GM10847 (cell line): ENCODE results near the gene PRR36.

Experiments
- POLR2A ChIP-seq: IDR thresholded peaks from 2 replicates; pipeline ENCODE4 v1.6.1; 2011; ENCODE audit not compliant: insufficient read length; ENCODE audit errors: extremely low read depth

PRR36 gene

DNA sequence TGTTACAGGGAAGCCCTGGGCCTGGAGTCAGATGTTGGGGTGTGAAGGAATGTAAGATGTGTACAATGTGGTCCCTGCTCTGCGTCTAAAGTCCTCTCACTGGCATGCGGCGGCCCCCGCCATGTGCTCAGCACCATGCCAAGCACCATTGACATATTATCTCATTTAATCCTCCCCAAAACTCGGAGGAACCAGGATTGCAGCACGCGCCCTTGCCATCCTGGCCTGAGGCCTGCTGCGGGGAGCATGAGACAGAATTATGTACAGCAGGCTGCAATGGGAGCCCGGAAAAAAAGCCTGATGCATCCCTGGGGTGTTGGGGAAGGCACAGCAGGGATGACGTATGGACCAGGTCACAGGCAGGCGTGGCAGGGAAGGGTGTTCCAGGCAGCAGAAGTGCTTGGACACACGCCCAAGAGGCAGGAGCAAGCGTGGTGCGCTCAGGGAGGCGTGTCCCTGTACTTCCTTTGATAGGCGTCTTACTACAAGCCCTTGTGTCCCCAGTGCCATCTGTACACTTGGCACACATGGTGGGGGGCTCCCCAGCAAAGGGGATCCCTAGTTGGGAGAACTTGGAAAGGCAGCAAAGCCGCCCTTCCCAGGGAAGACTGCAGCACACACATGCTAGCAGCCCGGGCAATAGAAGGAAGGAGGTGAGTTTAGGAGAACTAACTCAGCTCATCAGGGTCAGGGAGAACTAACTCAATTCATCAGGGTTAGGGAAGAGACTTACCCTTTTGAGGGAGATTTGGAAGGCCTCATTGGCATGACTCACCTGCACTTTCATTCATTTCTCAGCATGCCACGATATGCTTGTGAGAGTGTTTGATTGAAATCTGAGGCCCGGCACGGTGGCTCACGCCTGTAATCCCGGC lies 40.7 kb downstream of the PRR36 start:
- no peak for TF ChIP-seq POLR2A

DNA sequence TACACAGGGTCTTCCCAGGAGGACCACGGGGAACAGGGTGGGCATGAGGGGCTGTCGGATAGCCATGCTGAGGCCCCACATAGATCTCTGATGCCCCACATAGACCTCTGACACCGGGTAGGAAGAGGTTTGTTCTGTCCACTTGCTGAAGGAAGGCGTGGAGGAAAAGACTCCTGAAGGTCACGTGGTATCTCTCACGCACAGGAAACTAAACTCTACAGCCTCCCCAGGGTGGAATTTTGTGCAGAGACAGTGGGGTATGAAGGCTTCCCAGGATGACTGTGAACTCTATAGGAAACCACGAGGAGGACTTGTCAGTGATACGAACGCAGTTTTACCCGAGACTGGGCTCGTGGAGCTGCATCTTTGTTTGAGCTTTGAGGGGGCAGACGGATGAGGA lies 41.4 kb downstream of the PRR36 start:
- no peak for TF ChIP-seq POLR2A

DNA sequence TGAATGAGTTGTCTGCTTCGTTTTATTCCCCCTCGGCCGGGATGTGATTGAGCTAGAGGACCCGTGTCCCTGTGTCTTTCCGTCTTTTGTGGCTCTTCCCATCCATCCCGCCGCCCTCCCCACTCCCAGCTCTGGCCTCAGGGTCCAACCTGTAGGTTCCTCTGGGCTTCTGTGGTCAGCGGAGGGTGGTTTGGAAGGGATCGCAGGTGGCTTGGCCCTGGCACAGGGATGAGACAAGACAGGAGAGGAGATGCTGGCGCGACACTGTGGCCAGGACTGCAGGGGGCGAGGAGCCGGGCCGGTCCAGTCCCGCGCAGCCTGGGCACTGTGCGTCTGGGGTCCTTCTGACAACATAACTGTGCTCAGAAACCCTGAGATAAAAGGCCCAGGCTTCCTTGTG lies 42.2 kb downstream of the PRR36 start:
- no peak for TF ChIP-seq POLR2A

DNA sequence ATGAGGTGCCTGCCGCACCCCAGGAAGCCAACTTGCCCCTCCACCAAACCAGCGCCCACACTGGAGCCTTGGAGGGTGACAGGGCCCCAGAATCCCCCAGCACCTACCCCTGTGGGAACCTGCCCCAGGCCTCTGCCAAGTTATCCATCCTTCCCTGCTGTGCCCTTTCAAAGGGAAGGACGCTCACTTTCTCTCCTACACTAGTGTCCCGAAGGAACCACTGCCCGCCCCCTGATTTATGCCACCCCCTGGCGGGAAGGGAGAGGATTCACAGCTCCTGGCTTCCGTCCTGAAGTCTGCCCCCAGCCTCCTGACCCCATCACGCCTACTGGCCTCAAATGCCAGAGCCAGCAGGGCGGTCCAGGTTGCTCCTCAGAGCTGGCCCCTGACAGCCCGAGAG lies 42.7 kb downstream of the PRR36 start:
- no peak for TF ChIP-seq POLR2A

DNA sequence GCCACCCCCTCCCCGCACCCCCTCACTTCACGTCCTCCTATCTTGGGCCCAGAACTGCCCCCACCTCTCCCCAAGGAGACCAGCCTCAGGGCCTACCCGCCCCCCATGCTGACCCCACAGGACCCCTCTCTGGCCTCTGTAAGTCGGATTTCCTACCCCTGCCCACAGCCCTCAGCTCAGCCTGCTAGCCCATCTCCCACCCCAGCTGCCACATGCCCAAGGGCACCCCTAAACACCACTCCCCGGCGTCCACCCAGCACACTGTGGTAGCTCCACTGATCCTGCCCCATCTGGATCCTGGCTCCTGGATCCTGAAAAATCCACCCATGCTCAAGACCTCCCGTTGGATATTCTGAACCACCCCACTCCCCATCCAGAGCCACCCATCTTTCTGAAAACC lies 43.4 kb downstream of the PRR36 start:
- no peak for TF ChIP-seq POLR2A

DNA sequence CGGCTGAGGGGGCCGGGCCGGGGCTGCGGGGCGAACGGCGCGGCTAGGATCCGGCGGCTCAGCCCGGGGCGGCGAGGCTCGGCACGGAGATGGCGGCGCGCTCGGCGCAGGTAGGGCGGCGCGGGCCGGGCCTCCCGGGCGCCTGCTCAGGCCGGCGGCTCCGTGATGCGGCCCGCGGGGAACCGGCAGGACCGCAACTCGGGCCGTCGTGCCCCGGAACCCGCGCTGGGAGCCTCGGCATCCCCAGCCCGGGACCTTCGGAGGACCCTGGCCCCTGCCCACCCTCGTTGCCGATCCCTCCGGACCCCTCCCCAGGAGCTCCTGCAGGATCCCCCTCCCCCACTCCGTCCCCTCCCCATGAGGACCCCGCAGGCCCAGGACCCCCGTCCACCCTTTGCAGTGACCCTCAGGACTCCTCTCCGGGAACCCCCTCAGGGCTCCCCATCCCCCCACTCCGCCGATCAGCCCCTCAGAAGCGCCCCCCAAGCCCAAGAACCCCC lies 43.9 kb downstream of the PRR36 start:
- TF ChIP-seq POLR2A = no peak

DNA sequence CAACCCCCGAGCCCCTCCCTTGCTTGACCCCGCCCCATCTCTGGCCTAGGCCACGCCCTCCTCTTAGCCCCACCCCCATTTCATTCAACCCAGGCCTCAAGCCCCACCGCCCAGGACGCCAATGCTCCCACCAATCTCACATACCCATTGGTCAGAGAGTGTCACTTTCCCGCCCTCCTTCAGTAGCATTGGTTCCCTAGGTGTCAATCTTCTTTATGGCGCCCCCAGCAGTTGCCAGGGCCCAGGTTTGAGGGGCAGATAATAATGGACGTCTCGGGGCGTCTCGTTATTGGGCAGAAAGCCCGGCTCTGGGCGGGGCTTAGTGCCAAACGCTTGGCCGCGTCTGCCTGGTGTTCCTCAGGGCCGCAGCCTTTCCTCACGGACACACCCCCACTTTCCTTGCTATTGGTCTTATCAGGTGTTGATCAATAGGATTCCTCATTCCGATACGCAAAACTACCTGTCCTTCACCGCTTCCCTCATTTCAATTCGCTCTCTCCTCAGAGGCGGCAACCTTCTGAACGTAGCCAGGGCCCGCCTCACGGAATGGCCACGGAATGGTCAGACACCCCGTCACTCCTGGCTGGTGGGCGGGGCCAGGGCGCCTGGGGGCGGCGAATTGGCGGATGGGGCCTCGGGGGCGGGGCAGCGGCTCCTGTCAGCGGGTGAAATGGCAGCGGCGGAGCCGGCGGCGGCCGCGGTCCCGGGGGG lies 44.5 kb downstream of the PRR36 start, which contains the start of gene EVI5L:
TSS of gene EVI5L (plus strand) at position 658 of the 711 bp plus-strand sequence. CDS start 16,325 bp downstream, outside the sequence.
- peak; percentile 18 for TF ChIP-seq POLR2A

DNA sequence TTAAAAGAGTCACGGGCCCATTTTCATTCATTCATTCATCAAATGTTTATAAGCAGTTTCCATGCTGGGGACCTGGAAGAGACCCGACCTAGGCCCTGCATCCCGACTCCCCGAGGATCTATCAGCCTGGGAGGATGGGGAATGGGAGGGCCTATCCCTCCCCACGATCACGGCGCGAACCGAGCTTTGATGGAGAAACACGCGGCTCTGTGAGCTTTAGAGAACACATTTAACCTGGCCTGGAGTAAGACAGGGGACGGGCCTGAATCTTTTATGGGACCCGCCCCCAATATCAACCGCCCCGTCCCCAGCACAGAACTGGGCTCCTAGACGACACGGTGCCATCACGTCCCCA lies 45.0 kb downstream of the PRR36 start:
- no peak for TF ChIP-seq POLR2A

DNA sequence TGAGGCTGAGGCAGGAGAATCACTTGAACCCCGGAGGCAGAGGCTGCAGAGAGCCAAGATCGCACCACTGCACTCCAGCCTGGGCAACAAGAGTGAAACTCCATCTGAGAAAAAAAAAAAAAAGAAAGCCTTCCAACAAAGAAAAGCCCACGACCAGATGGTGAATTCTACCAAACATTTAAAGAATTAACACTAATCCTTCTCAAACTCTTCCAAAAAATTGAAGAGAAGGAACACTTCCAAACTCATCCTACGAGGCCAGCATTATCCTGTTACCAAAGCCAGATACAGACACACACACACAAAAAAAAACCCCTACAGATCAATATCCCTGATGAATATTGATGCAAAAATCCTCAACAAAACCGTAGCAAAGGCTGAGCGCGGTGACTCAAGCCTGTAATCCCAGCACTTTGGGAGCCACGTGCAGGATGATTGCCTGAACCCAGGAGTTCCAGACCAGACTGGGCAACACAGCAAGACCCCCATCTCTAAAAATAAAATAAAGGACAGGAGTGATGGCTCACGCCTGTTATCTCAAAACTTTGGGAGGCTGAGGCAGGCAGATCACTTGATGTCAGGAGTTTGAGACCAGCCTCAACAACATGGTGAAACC lies 50.4 kb downstream of the PRR36 start:
- no peak for TF ChIP-seq POLR2A

DNA sequence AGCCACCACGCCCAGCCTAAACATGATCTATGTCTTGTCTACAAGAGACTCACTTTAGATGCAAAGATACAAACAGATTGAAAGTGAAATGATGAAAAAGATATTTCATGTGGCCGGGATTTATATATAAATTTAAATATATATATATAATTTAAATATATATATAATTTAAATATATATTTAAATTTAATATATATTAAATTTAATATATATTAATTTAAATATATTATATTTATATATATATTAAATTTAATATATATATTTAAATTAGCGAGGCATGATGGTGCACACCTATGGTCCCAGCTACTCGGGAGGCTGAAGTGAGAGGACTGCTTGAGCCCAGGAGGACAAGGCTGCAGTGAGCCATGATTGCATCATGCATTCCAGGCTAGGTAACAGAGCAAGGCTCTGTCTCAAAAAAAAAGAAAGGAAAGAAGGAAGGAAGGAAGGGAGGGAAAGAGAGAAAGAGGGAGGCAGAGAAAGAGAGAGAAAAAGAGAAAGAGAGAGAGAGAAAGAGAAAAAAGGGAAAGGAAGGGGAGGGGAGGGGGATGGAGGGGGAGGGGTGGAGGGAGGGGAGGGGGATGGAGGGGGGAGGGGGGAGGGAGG lies 51.2 kb downstream of the PRR36 start:
- TF ChIP-seq POLR2A = no peak

DNA sequence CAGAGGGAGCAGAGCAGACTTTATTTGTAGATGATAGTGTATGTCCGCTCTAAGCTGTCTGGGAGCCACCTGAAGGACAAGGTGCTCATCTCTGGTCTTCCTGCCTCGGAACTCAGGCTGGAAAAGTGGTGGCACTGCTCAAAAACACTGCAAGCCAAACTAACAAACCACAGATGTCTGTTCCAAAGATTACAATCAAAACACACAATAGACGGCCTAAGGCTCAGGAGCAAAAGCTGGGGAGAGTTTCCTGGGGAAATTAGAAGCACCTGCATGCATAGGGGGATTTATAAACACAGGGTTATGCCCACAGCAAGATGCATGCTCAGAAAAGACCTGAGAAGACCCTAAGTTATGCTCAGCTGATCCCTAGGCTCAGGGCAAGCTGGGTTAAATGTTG lies 53.6 kb downstream of the PRR36 start:
- TF ChIP-seq POLR2A = no peak

DNA sequence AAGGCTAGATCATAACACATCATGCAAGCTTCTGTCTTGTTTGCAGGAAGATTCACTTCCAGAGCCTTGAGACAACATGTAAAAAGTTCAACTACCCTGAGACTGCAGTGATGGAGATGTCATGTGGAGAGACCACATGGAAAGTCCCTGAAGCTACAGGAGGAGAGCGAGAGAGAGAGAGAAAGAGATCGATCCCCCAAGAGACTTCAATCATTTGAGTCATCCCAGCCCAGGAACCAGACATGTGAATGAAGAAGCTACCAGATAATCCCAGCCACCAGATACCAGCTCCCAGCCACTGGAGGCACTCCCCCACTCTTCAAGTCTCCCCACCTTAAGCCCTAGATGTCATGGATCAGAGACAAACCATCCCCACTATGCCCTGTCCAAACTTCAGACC lies 54.9 kb downstream of the PRR36 start:
- TF ChIP-seq POLR2A = no peak

DNA sequence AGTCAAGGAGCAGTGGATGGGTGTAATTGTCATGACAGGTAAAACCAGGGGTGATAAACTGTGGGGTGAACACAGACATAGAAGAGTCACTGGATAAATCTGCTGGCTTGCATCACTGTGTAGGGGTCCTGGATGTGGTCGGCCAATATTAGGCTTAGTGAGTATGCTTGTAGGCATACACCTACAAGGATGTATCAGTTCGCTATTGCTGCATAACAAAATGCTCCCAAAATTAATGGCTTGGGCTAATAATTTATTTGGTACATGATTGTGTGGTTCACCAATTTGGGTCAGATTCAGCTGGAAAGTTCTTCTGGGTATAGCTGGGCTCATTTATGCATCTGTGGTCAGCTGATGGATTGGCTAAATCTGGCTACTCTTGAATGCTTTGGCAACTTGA lies 55.4 kb downstream of the PRR36 start:
- TF ChIP-seq POLR2A = no peak
